Measurements from ENCODE around the gene ONECUT1.

- TF ChIP-seq POLR2AphosphoS5 (IDR thresholded peaks at IDR 0.05) (no peak), POLR2A (IDR thresholded peaks at IDR 0.05) (no peak), EP300 (IDR thresholded peaks at IDR 0.05) (no peak)
- TF ChIP-seq, protein P1, sequence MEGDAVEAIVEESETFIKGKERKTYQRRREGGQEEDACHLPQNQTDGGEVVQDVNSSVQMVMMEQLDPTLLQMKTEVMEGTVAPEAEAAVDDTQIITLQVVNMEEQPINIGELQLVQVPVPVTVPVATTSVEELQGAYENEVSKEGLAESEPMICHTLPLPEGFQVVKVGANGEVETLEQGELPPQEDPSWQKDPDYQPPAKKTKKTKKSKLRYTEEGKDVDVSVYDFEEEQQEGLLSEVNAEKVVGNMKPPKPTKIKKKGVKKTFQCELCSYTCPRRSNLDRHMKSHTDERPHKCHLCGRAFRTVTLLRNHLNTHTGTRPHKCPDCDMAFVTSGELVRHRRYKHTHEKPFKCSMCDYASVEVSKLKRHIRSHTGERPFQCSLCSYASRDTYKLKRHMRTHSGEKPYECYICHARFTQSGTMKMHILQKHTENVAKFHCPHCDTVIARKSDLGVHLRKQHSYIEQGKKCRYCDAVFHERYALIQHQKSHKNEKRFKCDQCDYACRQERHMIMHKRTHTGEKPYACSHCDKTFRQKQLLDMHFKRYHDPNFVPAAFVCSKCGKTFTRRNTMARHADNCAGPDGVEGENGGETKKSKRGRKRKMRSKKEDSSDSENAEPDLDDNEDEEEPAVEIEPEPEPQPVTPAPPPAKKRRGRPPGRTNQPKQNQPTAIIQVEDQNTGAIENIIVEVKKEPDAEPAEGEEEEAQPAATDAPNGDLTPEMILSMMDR (IDR thresholded peaks at IDR 0.05): no peak
Measured at GRCh38 chr15:52808441-52808840, 18.3 kb upstream of the ONECUT1 start.

All from sigmoid colon (tissue), 4 donors.